GM23338 (cell line): Measurements from ENCODE around the gene SKIC8. TPM values are rescaled to one million over a fixed set of nuclear protein-coding genes. Genes with fewer than 3 reads are reported as not detected.

Source experiments
- ATAC-seq: fragments of 200-7000 bp; cut with Tn5 transposase; 3 replicates; pipeline ENCODE4 v1.9.1; 2020
- DNase-seq: peaks from one replicate; pipeline ENCODE4 v3.0.0-alpha.2; 2015; ENCODE audit warnings: low spot score
- H2AFZ ChIP-seq: fragments of 200-600 bp; sonication (generic); 2 replicates; pipeline ENCODE4 v1.8.0; 2016; ENCODE audit warnings: antibody characterized with exemption, mild to moderate bottlenecking, moderate library complexity
- H3F3A ChIP-seq: fragments of 200-600 bp; sonication (generic); replicated peaks from 2 replicates; pipeline ENCODE4 v1.8.0; 2017; ENCODE audit warnings: antibody characterized with exemption, mixed run types, low read depth
- H3K27ac ChIP-seq: fragments of 200-600 bp; sonication (generic); 2 replicates; pipeline ENCODE4 v1.6.1; 2016; ENCODE audit warnings: low read depth
- H3K27me3 ChIP-seq: fragments of 200-600 bp; sonication (generic); 2 replicates; pipeline ENCODE4 v1.8.0; 2016; ENCODE audit warnings: mild to moderate bottlenecking, mixed run types, moderate library complexity; ENCODE audit not compliant: insufficient read depth
- H3K36me3 ChIP-seq: fragments of 200-600 bp; sonication (generic); 2 replicates; pipeline ENCODE4 v1.8.0; 2016; ENCODE audit warnings: mild to moderate bottlenecking; ENCODE audit not compliant: insufficient read depth
- H3K4me1 ChIP-seq: fragments of 200-600 bp; sonication (generic); 2 replicates; pipeline ENCODE4 v1.8.0; 2016; ENCODE audit warnings: mild to moderate bottlenecking, moderate library complexity; ENCODE audit not compliant: insufficient read depth
- H3K4me2 ChIP-seq: fragments of 200-600 bp; sonication (generic); 2 replicates; pipeline ENCODE4 v1.7.1; 2017; ENCODE audit warnings: mixed run types
- H3K4me3 ChIP-seq: fragments of 200-600 bp; sonication (generic); 2 replicates; pipeline ENCODE4 v1.6.1; 2016; ENCODE audit warnings: mixed run types
- H3K79me2 ChIP-seq: fragments of 200-600 bp; sonication (generic); replicated peaks from 2 replicates; pipeline ENCODE4 v1.8.0; 2017; ENCODE audit warnings: mild to moderate bottlenecking; ENCODE audit not compliant: insufficient read depth
- H3K9me2 ChIP-seq: fragments of 200-600 bp; sonication (generic); 2 replicates; pipeline ENCODE4 v1.8.0; 2017; ENCODE audit not compliant: insufficient read depth
- H4K20me1 ChIP-seq: fragments of 200-600 bp; sonication (generic); replicated peaks from 2 replicates; pipeline ENCODE4 v1.8.0; 2017; ENCODE audit warnings: mild to moderate bottlenecking; ENCODE audit not compliant: insufficient read depth
- H3K27ac Mint-ChIP-seq: 2 replicates; pipeline ENCODE4 v1.8.0; 2020; ENCODE audit warnings: inconsistent platforms, mild to moderate bottlenecking, moderate library complexity, mixed read lengths
- H3K27me3 Mint-ChIP-seq: 3 replicates; pipeline ENCODE4 v1.8.0; 2022; ENCODE audit warnings: low read depth, mild to moderate bottlenecking, moderate library complexity, mixed read lengths, inconsistent platforms; ENCODE audit not compliant: insufficient read depth, poor library complexity
- H3K36me3 Mint-ChIP-seq: 3 replicates; pipeline ENCODE4 v1.8.0; 2021; ENCODE audit warnings: low read depth, mild to moderate bottlenecking, inconsistent platforms, moderate library complexity, mixed read lengths
- H3K4me1 Mint-ChIP-seq: 3 replicates; pipeline ENCODE4 v1.8.0; 2020; ENCODE audit warnings: mild to moderate bottlenecking, inconsistent platforms, mixed read lengths
- H3K4me3 Mint-ChIP-seq: 3 replicates; pipeline ENCODE4 v1.8.0; 2021; ENCODE audit warnings: moderate library complexity, mild to moderate bottlenecking, inconsistent platforms, mixed read lengths
- H3K9me3 Mint-ChIP-seq: 3 replicates; pipeline ENCODE4 v1.8.0; 2020; ENCODE audit warnings: moderate library complexity, mild to moderate bottlenecking, inconsistent platforms, mixed read lengths
- CREB1 ChIP-seq: fragments of 250-450 bp; sonication (Bioruptor Pico); IDR thresholded peaks from 2 replicates; pipeline ENCODE4 v1.5.0; 2020; ENCODE audit warnings: low read depth, mild to moderate bottlenecking, moderate library complexity
- ETS1 ChIP-seq: IDR thresholded peaks from 2 replicates; pipeline ENCODE4 v1.6.1; 2016; ENCODE audit warnings: antibody characterized with exemption
- EZH2 ChIP-seq: fragments of 200-600 bp; sonication (generic); IDR thresholded peaks from one replicate; pipeline ENCODE4 v1.8.0; 2017; ENCODE audit warnings: antibody characterized with exemption, mild to moderate bottlenecking, low read depth; ENCODE audit not compliant: unreplicated experiment
- EZH2phosphoT487 ChIP-seq: fragments of 200-600 bp; sonication (generic); IDR thresholded peaks from one replicate; pipeline ENCODE4 v1.8.1; 2018; ENCODE audit warnings: antibody characterized with exemption; ENCODE audit not compliant: unreplicated experiment
- JUNB ChIP-seq: IDR thresholded peaks from one replicate; pipeline ENCODE4 v1.6.1; 2016; ENCODE audit warnings: antibody characterized with exemption; ENCODE audit not compliant: unreplicated experiment
- NANOG ChIP-seq: IDR thresholded peaks from 2 replicates; pipeline ENCODE4 v1.6.1; 2016; ENCODE audit warnings: antibody characterized with exemption, borderline replicate concordance
- POLR2AphosphoS5 ChIP-seq: IDR thresholded peaks from 2 replicates; pipeline ENCODE4 v1.6.1; 2016; ENCODE audit warnings: antibody characterized with exemption, low read depth
- STAT1 ChIP-seq: IDR thresholded peaks from one replicate; pipeline ENCODE4 v1.6.1; 2016; ENCODE audit warnings: antibody characterized with exemption; ENCODE audit not compliant: unreplicated experiment
- ZNF114 ChIP-seq: fragments of 250-450 bp; sonication (Bioruptor Pico); IDR thresholded peaks from 2 replicates; pipeline ENCODE4 v1.5.0; 2020; ENCODE audit warnings: mild to moderate bottlenecking, moderate library complexity
- ZNF331 ChIP-seq: fragments of 250-450 bp; sonication (Bioruptor Pico); IDR thresholded peaks from 2 replicates; pipeline ENCODE4 v1.5.0; 2020; ENCODE audit warnings: low read depth, mild to moderate bottlenecking, moderate library complexity
- ZNF462 ChIP-seq: fragments of 250-450 bp; sonication (Bioruptor Pico); IDR thresholded peaks from 2 replicates; pipeline ENCODE4 v1.5.0; 2020; ENCODE audit warnings: mild to moderate bottlenecking, moderate library complexity
- polyA plus RNA-seq: library from polyadenylated mRNA; unstranded; fragments of >200 nt; fragmentation: Nextera tagmentation; extraction: Ambion mirVana; gene quantifications from 2 replicates; pipeline ENCODE4 v1.2.1, GENCODE V29; 2016
- total RNA-seq: library from RNA; depleted of rRNA; stranded (reverse); fragments of >200 nt; shearing (Covaris generic); gene quantifications from 2 replicates; pipeline ENCODE4 v1.2.3, GENCODE V29; 2014
- TF ChIP-seq, protein P1 (sequence below): IDR thresholded peaks from one replicate; pipeline ENCODE4 v1.6.1; 2018; ENCODE audit warnings: antibody characterized with exemption; ENCODE audit not compliant: unreplicated experiment
- TF ChIP-seq, protein P2 (sequence below), 2 experiments: fragments of 200-600 bp in 1 of 2; sonication (generic) in 1 of 2; conservative IDR thresholded peaks; 2 replicates each; pipeline versions ENCODE4 v1.5.1 to v1.6.1; 2016 to 2017; ENCODE audit warnings: antibody characterized with exemption in 2 of 2, low read depth in 2 of 2, mild to moderate bottlenecking in 2 of 2, moderate library complexity in 1 of 2

Gene SKIC8
- total and polyA plus RNA-seq, 2 experiments from 2014 or later = 59.4 to 73.8 TPM

GRCh38 chr15:78243058-78243457 lies 56.4 kb downstream of the SKIC8 start:
- H3K36me3 ChIP-seq = no peaks in the 10 kb centered on the region
- no peaks in the 10 kb centered on the region for H3K36me3 Mint-ChIP-seq
- H2AFZ ChIP-seq = peak overlapping the region; percentile 84
- H3K27me3 ChIP-seq = no peaks in the 10 kb centered on the region
- ATAC-seq (no peak), DNase-seq (no peak)
- H3F3A ChIP-seq = no peaks in the 10 kb centered on the region
- H3K4me3 Mint-ChIP-seq = no peak overlapping the region
- TF ChIP-seq NANOG (no peak), ZNF114 (CRISPR knock-in tag) (no peak), STAT1 (no peak), JUNB (no peak), ZNF462 (CRISPR knock-in tag) (no peak), EZH2 (no peak), EZH2phosphoT487 (no peak), ZNF331 (CRISPR knock-in tag) (no peak), CREB1 (CRISPR knock-in tag) (no peak), ETS1 (no peak), POLR2AphosphoS5 (no peak)
- TF ChIP-seq, protein P1, sequence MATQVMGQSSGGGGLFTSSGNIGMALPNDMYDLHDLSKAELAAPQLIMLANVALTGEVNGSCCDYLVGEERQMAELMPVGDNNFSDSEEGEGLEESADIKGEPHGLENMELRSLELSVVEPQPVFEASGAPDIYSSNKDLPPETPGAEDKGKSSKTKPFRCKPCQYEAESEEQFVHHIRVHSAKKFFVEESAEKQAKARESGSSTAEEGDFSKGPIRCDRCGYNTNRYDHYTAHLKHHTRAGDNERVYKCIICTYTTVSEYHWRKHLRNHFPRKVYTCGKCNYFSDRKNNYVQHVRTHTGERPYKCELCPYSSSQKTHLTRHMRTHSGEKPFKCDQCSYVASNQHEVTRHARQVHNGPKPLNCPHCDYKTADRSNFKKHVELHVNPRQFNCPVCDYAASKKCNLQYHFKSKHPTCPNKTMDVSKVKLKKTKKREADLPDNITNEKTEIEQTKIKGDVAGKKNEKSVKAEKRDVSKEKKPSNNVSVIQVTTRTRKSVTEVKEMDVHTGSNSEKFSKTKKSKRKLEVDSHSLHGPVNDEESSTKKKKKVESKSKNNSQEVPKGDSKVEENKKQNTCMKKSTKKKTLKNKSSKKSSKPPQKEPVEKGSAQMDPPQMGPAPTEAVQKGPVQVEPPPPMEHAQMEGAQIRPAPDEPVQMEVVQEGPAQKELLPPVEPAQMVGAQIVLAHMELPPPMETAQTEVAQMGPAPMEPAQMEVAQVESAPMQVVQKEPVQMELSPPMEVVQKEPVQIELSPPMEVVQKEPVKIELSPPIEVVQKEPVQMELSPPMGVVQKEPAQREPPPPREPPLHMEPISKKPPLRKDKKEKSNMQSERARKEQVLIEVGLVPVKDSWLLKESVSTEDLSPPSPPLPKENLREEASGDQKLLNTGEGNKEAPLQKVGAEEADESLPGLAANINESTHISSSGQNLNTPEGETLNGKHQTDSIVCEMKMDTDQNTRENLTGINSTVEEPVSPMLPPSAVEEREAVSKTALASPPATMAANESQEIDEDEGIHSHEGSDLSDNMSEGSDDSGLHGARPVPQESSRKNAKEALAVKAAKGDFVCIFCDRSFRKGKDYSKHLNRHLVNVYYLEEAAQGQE = no peak
- TF ChIP-seq, protein P2, sequence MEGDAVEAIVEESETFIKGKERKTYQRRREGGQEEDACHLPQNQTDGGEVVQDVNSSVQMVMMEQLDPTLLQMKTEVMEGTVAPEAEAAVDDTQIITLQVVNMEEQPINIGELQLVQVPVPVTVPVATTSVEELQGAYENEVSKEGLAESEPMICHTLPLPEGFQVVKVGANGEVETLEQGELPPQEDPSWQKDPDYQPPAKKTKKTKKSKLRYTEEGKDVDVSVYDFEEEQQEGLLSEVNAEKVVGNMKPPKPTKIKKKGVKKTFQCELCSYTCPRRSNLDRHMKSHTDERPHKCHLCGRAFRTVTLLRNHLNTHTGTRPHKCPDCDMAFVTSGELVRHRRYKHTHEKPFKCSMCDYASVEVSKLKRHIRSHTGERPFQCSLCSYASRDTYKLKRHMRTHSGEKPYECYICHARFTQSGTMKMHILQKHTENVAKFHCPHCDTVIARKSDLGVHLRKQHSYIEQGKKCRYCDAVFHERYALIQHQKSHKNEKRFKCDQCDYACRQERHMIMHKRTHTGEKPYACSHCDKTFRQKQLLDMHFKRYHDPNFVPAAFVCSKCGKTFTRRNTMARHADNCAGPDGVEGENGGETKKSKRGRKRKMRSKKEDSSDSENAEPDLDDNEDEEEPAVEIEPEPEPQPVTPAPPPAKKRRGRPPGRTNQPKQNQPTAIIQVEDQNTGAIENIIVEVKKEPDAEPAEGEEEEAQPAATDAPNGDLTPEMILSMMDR (conservative IDR thresholded peaks at IDR 0.05; ENCODE audit: low read depth in 2 of 2) = no peak
- H3K4me1 ChIP-seq = peaks cover 25% of the 10 kb centered on the region
- no peak overlapping the region for H3K4me3 ChIP-seq
- peaks cover 9% of the 10 kb centered on the region for H3K27me3 Mint-ChIP-seq
- no peak overlapping the region for H3K27ac Mint-ChIP-seq
- peak overlapping the region; percentile 91 for H3K27ac ChIP-seq
- no peaks in the 10 kb centered on the region for H3K9me2 ChIP-seq
- peaks cover 30% of the 10 kb centered on the region for H3K4me1 Mint-ChIP-seq
- no peaks in the 10 kb centered on the region for H4K20me1 ChIP-seq
- H3K9me3 Mint-ChIP-seq = peaks cover 9% of the 10 kb centered on the region; the same call in 2 of the 3 replicates
- peak overlapping the region; percentile 75 for H3K4me2 ChIP-seq
- H3K79me2 ChIP-seq = no peaks in the 10 kb centered on the region
